ENCODE measurements around the gene RALGDS. TPM values are rescaled to one million over a fixed set of nuclear protein-coding genes. Genes with fewer than 3 reads are reported as not detected.

RALGDS gene
- total and polyA plus RNA-seq, 2 donors (not counting 1 experiment from before 2014, with no cell fraction given), result 62.4 to 88.0 TPM

- no peak for ATAC-seq (ENCODE audit: low read depth)
- no peaks in the 10 kb centered on the region for H3K79me2 ChIP-seq (ENCODE audit: control insufficient read depth, insufficient read depth, low read length)
- Mint-ChIP-seq H3K27me3 (no peaks in the 10 kb centered on the region), H3K4me1 (peaks cover 19% of the 10 kb centered on the region), H3K9me3 (ENCODE audit: insufficient read depth) (no peaks in the 10 kb centered on the region), H3K27ac (no peak overlapping the region), H3K4me3 (no peak overlapping the region)
- H4K20me1 ChIP-seq (ENCODE audit: control insufficient read depth, insufficient read depth, low read length, poor library complexity, severe bottlenecking), result no peaks in the 10 kb centered on the region
- H3K27ac ChIP-seq (ENCODE audit: low read length in 2 of 2), result no peak overlapping the region
- ChIA-PET CTCF (no interaction called here), POLR2A (no interaction called here)
- no peak overlapping the region for H3K4me3 ChIP-seq (ENCODE audit: control extremely low read depth in 1 of 5, extremely low read depth in 1 of 5, insufficient read depth in 1 of 5, low read depth in 2 of 5, low read length in 4 of 5)
- H2AFZ ChIP-seq (ENCODE audit: insufficient read depth, low read depth, low read length, poor library complexity, severe bottlenecking), result no peak overlapping the region
- 95% methylated on average over 17 of the region's 17 CpGs for WGBS (ENCODE audit: insufficient coverage)
- no peaks in the 10 kb centered on the region for H3K27me3 ChIP-seq (replicated peaks in 1 of 4; ENCODE audit: control extremely low read depth in 1 of 4, control insufficient read depth in 3 of 4, insufficient read depth in 4 of 4, low read length in 3 of 4)
- TF ChIP-seq EZH2 (IDR thresholded peaks at IDR 0.05; ENCODE audit: borderline replicate concordance, insufficient read depth, low read depth, low read length, poor library complexity, severe bottlenecking), result no peak
- TF ChIP-seq, protein P1, sequence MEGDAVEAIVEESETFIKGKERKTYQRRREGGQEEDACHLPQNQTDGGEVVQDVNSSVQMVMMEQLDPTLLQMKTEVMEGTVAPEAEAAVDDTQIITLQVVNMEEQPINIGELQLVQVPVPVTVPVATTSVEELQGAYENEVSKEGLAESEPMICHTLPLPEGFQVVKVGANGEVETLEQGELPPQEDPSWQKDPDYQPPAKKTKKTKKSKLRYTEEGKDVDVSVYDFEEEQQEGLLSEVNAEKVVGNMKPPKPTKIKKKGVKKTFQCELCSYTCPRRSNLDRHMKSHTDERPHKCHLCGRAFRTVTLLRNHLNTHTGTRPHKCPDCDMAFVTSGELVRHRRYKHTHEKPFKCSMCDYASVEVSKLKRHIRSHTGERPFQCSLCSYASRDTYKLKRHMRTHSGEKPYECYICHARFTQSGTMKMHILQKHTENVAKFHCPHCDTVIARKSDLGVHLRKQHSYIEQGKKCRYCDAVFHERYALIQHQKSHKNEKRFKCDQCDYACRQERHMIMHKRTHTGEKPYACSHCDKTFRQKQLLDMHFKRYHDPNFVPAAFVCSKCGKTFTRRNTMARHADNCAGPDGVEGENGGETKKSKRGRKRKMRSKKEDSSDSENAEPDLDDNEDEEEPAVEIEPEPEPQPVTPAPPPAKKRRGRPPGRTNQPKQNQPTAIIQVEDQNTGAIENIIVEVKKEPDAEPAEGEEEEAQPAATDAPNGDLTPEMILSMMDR (IDR thresholded peaks at IDR 0.05), result no peak
- no peak for DNase-seq
- no peak overlapping the region for H3K4me2 ChIP-seq (replicated peaks; ENCODE audit: low read depth, low read length, poor library complexity, severe bottlenecking)
- no peaks in the 10 kb centered on the region for H3K9me3 ChIP-seq (ENCODE audit: control extremely low read depth in 1 of 3, control insufficient read depth in 2 of 3, insufficient read depth in 1 of 3, low read length in 2 of 3)
- intact Hi-C loops (cut with micrococcal nuclease), result no loop called here
- H3K4me1 ChIP-seq (ENCODE audit: control insufficient read depth in 2 of 2, insufficient read depth in 2 of 2, low read length in 2 of 2), result peaks cover 9 to 28% of the 10 kb centered on the region in 2 donors
- peaks cover 0 to 51% of the 10 kb centered on the region in 2 experiments for H3K36me3 ChIP-seq (replicated peaks in 1 of 2; ENCODE audit: control extremely low read depth in 1 of 2, control insufficient read depth in 1 of 2, extremely low read depth in 1 of 2, insufficient read depth in 2 of 2, low read length in 1 of 2)
- no peak overlapping the region for H3K9ac ChIP-seq (ENCODE audit: low read length)
Measured at GRCh38 chr9:133055788-133056420, 65.1 kb downstream of the RALGDS start.

DNA sequence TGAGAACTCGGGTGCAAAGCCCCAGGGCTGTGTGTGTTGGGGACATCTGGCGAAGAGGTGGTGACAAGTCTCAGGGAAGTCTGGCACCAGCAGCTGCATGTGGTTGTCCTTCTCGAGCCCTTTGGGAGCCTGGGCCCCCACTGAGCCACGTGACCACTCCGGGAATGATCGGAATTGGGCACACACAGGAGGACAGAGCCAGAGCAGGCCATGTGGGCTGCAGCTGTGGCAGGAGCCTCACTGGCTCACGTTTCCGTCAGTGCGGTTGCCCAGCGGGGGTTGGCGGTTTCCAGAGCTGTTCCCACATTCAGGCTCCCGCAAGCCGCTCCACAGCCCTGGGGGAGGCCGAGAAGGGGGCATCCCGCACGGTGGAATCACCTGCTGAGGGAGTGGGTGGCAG is 66.1 kb downstream of the RALGDS start:
- H3K27me3 Mint-ChIP-seq, result no peaks in the 10 kb centered on the region
- CTCF ChIA-PET, result no interaction called here
- Histone ChIP-seq H4K20me1 (ENCODE audit: control insufficient read depth, insufficient read depth, low read length, poor library complexity, severe bottlenecking) (peaks cover 4% of the 10 kb centered on the region), H3K4me2 (replicated peaks; ENCODE audit: low read depth, low read length, poor library complexity, severe bottlenecking) (no peak overlapping the region), H2AFZ (ENCODE audit: insufficient read depth, low read depth, low read length, poor library complexity, severe bottlenecking) (no peak overlapping the region), H3K27me3 (replicated peaks in 1 of 4; ENCODE audit: control extremely low read depth in 1 of 4, control insufficient read depth in 3 of 4, insufficient read depth in 4 of 4, low read length in 3 of 4) (no peaks in the 10 kb centered on the region), H3K9ac (ENCODE audit: low read length) (no peak overlapping the region), H3K79me2 (ENCODE audit: control insufficient read depth, insufficient read depth, low read length) (no peaks in the 10 kb centered on the region), H3K4me3 (ENCODE audit: control extremely low read depth in 1 of 5, extremely low read depth in 1 of 5, insufficient read depth in 1 of 5, low read depth in 2 of 5, low read length in 4 of 5) (no peak overlapping the region), H3K9me3 (ENCODE audit: control extremely low read depth in 1 of 3, control insufficient read depth in 2 of 3, insufficient read depth in 1 of 3, low read length in 2 of 3) (no peaks in the 10 kb centered on the region), H3K4me1 (ENCODE audit: control insufficient read depth in 2 of 2, insufficient read depth in 2 of 2, low read length in 2 of 2) (peaks cover 6 to 23% of the 10 kb centered on the region in 2 donors), H3K27ac (ENCODE audit: low read length in 2 of 2) (no peak overlapping the region), H3K36me3 (replicated peaks in 1 of 2; ENCODE audit: control extremely low read depth in 1 of 2, control insufficient read depth in 1 of 2, extremely low read depth in 1 of 2, insufficient read depth in 2 of 2, low read length in 1 of 2) (peaks cover 0 to 60% of the 10 kb centered on the region in 2 experiments)
- TF ChIP-seq, protein P1 (IDR thresholded peaks at IDR 0.05), result no peak
- no peak for TF ChIP-seq EZH2 (IDR thresholded peaks at IDR 0.05; ENCODE audit: borderline replicate concordance, insufficient read depth, low read depth, low read length, poor library complexity, severe bottlenecking)
- intact Hi-C loops (cut with micrococcal nuclease), result no loop called here
- WGBS (ENCODE audit: insufficient coverage), result 97% methylated on average over 16 of the region's 16 CpGs
- DNase-seq (no peak), ATAC-seq (ENCODE audit: low read depth) (no peak)
- no peak overlapping the region for H3K27ac Mint-ChIP-seq
- H3K4me3 Mint-ChIP-seq, result no peak overlapping the region
- peaks cover 17% of the 10 kb centered on the region for H3K4me1 Mint-ChIP-seq
- POLR2A ChIA-PET, result no interaction called here
- no peaks in the 10 kb centered on the region for H3K9me3 Mint-ChIP-seq (ENCODE audit: insufficient read depth)
